ENCODE data around the gene HPCA. TPM values are rescaled to one million over a fixed set of nuclear protein-coding genes. Genes with fewer than 3 reads are reported as not detected.

Gene HPCA
- total RNA-seq, 1 donor from 2014 or later, result 0.62 TPM

GRCh38 chr1:32887623-32888022 is 1.3 kb downstream of the HPCA start:
- intact Hi-C loops (cut with micrococcal nuclease), result no loop called here
- H3K27me3 Mint-ChIP-seq (ENCODE audit: low read depth), result peaks cover 68% of the 10 kb centered on the region
- no peak overlapping the region for H3K4me3 Mint-ChIP-seq (ENCODE audit: low read depth)
- no peak for DNase-seq (ENCODE audit: low spot score)
- peaks cover 3% of the 10 kb centered on the region for H3K4me1 Mint-ChIP-seq (ENCODE audit: low read depth)
- H3K36me3 Mint-ChIP-seq (ENCODE audit: low read depth), result no peaks in the 10 kb centered on the region
- H3K9me3 Mint-ChIP-seq, result no peaks in the 10 kb centered on the region
- H3K27ac Mint-ChIP-seq, result no peak overlapping the region

GRCh38 chr1:32888134-32888533 is 1.8 kb downstream of the HPCA start:
- Mint-ChIP-seq H3K4me1 (ENCODE audit: low read depth) (peaks cover 3% of the 10 kb centered on the region), H3K4me3 (ENCODE audit: low read depth) (no peak overlapping the region), H3K27ac (no peak overlapping the region), H3K36me3 (ENCODE audit: low read depth) (no peaks in the 10 kb centered on the region), H3K9me3 (no peaks in the 10 kb centered on the region), H3K27me3 (ENCODE audit: low read depth) (peaks cover 69% of the 10 kb centered on the region)
- DNase-seq (ENCODE audit: low spot score), result no peak
- intact Hi-C loops (cut with micrococcal nuclease), result no loop called here

GRCh38 chr1:32888677-32889420 is 2.6 kb downstream of the HPCA start:
- no peak overlapping the region for H3K4me3 Mint-ChIP-seq (ENCODE audit: low read depth)
- intact Hi-C loops (cut with micrococcal nuclease), result no loop called here
- H3K36me3 Mint-ChIP-seq (ENCODE audit: low read depth), result no peaks in the 10 kb centered on the region
- peaks cover 67% of the 10 kb centered on the region for H3K27me3 Mint-ChIP-seq (ENCODE audit: low read depth)
- H3K4me1 Mint-ChIP-seq (ENCODE audit: low read depth), result peaks cover 3% of the 10 kb centered on the region
- no peak for DNase-seq (ENCODE audit: low spot score)
- H3K27ac Mint-ChIP-seq, result no peak overlapping the region
- no peaks in the 10 kb centered on the region for H3K9me3 Mint-ChIP-seq

GRCh38 chr1:32889731-32890278 is 3.5 kb downstream of the HPCA start:
- peaks cover 62% of the 10 kb centered on the region for H3K27me3 Mint-ChIP-seq (ENCODE audit: low read depth)

GRCh38 chr1:32890516-32891240 is 4.4 kb downstream of the HPCA start:
- no peak for DNase-seq (ENCODE audit: low spot score)
- no peaks in the 10 kb centered on the region for H3K36me3 Mint-ChIP-seq (ENCODE audit: low read depth)
- intact Hi-C loops (cut with micrococcal nuclease), result no loop called here
- no peaks in the 10 kb centered on the region for H3K9me3 Mint-ChIP-seq
- peaks cover 54% of the 10 kb centered on the region for H3K27me3 Mint-ChIP-seq (ENCODE audit: low read depth)
- H3K4me1 Mint-ChIP-seq (ENCODE audit: low read depth), result peaks cover 3% of the 10 kb centered on the region
- no peak overlapping the region for H3K4me3 Mint-ChIP-seq (ENCODE audit: low read depth)
- no peak overlapping the region for H3K27ac Mint-ChIP-seq

More at GRCh38 chr1:32889731-32890278, 3.5 kb downstream of the HPCA start:
- H3K4me1 Mint-ChIP-seq (ENCODE audit: low read depth), result peaks cover 3% of the 10 kb centered on the region
- intact Hi-C loops (cut with micrococcal nuclease), result no loop called here
- no peak for DNase-seq (ENCODE audit: low spot score)
- H3K4me3 Mint-ChIP-seq (ENCODE audit: low read depth), result no peak overlapping the region
- H3K9me3 Mint-ChIP-seq, result no peaks in the 10 kb centered on the region
- no peak overlapping the region for H3K27ac Mint-ChIP-seq
- no peaks in the 10 kb centered on the region for H3K36me3 Mint-ChIP-seq (ENCODE audit: low read depth)

GRCh38 chr1:32891241-32891570 is 4.9 kb downstream of the HPCA start:
- Mint-ChIP-seq H3K36me3 (ENCODE audit: low read depth) (no peaks in the 10 kb centered on the region), H3K4me1 (ENCODE audit: low read depth) (peaks cover 3% of the 10 kb centered on the region), H3K27ac (no peak overlapping the region), H3K27me3 (ENCODE audit: low read depth) (peaks cover 54% of the 10 kb centered on the region), H3K4me3 (ENCODE audit: low read depth) (no peak overlapping the region), H3K9me3 (no peaks in the 10 kb centered on the region)
- intact Hi-C loops (cut with micrococcal nuclease), result no loop called here
- DNase-seq (ENCODE audit: low spot score), result no peak

- H3K27me3 Mint-ChIP-seq (ENCODE audit: low read depth), result peaks cover 53% of the 10 kb centered on the region
- H3K4me1 Mint-ChIP-seq (ENCODE audit: low read depth), result peaks cover 3% of the 10 kb centered on the region
- no peaks in the 10 kb centered on the region for H3K36me3 Mint-ChIP-seq (ENCODE audit: low read depth)
- DNase-seq (ENCODE audit: low spot score), result no peak
- intact Hi-C loops (cut with micrococcal nuclease), result no loop called here
- no peak overlapping the region for H3K27ac Mint-ChIP-seq
- H3K9me3 Mint-ChIP-seq, result no peaks in the 10 kb centered on the region
- no peak overlapping the region for H3K4me3 Mint-ChIP-seq (ENCODE audit: low read depth)
Observed at GRCh38 chr1:32891630-32892029, 5.3 kb downstream of the HPCA start.

GRCh38 chr1:32892368-32893197 is 6.3 kb downstream of the HPCA start:
- intact Hi-C loops (cut with micrococcal nuclease), result no loop called here
- no peak for DNase-seq (ENCODE audit: low spot score)
- Mint-ChIP-seq H3K9me3 (no peaks in the 10 kb centered on the region), H3K4me1 (ENCODE audit: low read depth) (peaks cover 3% of the 10 kb centered on the region), H3K4me3 (ENCODE audit: low read depth) (peak overlapping the region; percentile 35), H3K27me3 (ENCODE audit: low read depth) (peaks cover 51% of the 10 kb centered on the region), H3K27ac (no peak overlapping the region), H3K36me3 (ENCODE audit: low read depth) (no peaks in the 10 kb centered on the region)

GRCh38 chr1:32893198-32894018 is 7.1 kb downstream of the HPCA start:
- Mint-ChIP-seq H3K36me3 (ENCODE audit: low read depth) (no peaks in the 10 kb centered on the region), H3K4me1 (ENCODE audit: low read depth) (peaks cover 3% of the 10 kb centered on the region), H3K4me3 (ENCODE audit: low read depth) (peak overlapping the region; percentile 53), H3K27me3 (ENCODE audit: low read depth) (peaks cover 48% of the 10 kb centered on the region), H3K9me3 (no peaks in the 10 kb centered on the region), H3K27ac (no peak overlapping the region)
- intact Hi-C loops (cut with micrococcal nuclease), result no loop called here
- DNase-seq (ENCODE audit: low spot score), result no peak

- Mint-ChIP-seq H3K27me3 (ENCODE audit: low read depth) (peaks cover 52% of the 10 kb centered on the region), H3K36me3 (ENCODE audit: low read depth) (no peaks in the 10 kb centered on the region), H3K4me1 (ENCODE audit: low read depth) (peaks cover 3% of the 10 kb centered on the region), H3K27ac (no peak overlapping the region), H3K4me3 (ENCODE audit: low read depth) (peak overlapping the region; percentile 6), H3K9me3 (no peaks in the 10 kb centered on the region)
- intact Hi-C loops (cut with micrococcal nuclease), result no loop called here
- no peak for DNase-seq (ENCODE audit: low spot score)
Observed at GRCh38 chr1:32894019-32894600, 7.8 kb downstream of the HPCA start.

- no peak overlapping the region for H3K27ac Mint-ChIP-seq
- peaks cover 52% of the 10 kb centered on the region for H3K27me3 Mint-ChIP-seq (ENCODE audit: low read depth)
- H3K36me3 Mint-ChIP-seq (ENCODE audit: low read depth), result no peaks in the 10 kb centered on the region
- intact Hi-C loops (cut with micrococcal nuclease), result no loop called here
- peaks cover 3% of the 10 kb centered on the region for H3K4me1 Mint-ChIP-seq (ENCODE audit: low read depth)
- H3K9me3 Mint-ChIP-seq, result no peaks in the 10 kb centered on the region
- H3K4me3 Mint-ChIP-seq (ENCODE audit: low read depth), result no peak overlapping the region
- no peak for DNase-seq (ENCODE audit: low spot score)
Observed at GRCh38 chr1:32894681-32895080, 8.4 kb downstream of the HPCA start.

All from activated T-helper 2 cell treated with anti-CD3 and anti-CD28 coated beads, Interferon-gamma antibody, Interleukin-2, Interleukin-4, amounts not matched to agents 10 μg/mL and 5 μg/mL and 100 μg/mL, durations not matched to agents 14 hours and 24 hours and 36 hours (primary cell).